ENCODE data around the gene BTN2A1.

Gene BTN2A1

DNA sequence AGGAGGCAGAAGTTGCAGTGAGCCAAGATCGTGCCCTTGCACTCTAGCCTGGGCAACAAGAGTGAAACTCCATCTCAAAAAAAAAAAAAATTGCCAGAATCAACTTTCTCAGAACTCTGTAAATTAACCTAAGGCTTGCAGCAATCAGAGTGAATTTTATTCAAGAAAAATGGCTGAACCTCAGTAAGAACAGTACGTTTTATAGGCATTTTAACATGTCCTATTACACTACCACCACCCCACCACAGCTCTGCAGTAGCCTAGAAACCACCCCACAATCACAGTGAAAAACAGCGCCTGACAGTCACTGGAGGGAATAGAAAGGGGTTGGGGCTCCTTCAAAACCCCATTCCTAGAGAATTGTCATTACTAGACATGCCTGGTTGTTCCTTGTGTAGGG, 26.0 kb downstream of the BTN2A1 start:
- no peaks in the 10 kb centered on the region for H3K36me3 ChIP-seq (replicated peaks; ENCODE audit: low read depth, low read length)
- H3K4me3 ChIP-seq (ENCODE audit: low read length), result no peak overlapping the region
- no peaks in the 10 kb centered on the region for H3K27me3 ChIP-seq (ENCODE audit: low read depth, low read length)
- no peak for TF ChIP-seq EZH2phosphoT487 (IDR thresholded peaks at IDR 0.05; ENCODE audit: low read depth)
- TF ChIP-seq, protein P1, sequence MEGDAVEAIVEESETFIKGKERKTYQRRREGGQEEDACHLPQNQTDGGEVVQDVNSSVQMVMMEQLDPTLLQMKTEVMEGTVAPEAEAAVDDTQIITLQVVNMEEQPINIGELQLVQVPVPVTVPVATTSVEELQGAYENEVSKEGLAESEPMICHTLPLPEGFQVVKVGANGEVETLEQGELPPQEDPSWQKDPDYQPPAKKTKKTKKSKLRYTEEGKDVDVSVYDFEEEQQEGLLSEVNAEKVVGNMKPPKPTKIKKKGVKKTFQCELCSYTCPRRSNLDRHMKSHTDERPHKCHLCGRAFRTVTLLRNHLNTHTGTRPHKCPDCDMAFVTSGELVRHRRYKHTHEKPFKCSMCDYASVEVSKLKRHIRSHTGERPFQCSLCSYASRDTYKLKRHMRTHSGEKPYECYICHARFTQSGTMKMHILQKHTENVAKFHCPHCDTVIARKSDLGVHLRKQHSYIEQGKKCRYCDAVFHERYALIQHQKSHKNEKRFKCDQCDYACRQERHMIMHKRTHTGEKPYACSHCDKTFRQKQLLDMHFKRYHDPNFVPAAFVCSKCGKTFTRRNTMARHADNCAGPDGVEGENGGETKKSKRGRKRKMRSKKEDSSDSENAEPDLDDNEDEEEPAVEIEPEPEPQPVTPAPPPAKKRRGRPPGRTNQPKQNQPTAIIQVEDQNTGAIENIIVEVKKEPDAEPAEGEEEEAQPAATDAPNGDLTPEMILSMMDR (IDR thresholded peaks at IDR 0.05; ENCODE audit: low read depth, low read length), result no peak
- H3K27ac ChIP-seq (ENCODE audit: low read length), result no peak overlapping the region
- no peak overlapping the region for H3K9ac ChIP-seq (ENCODE audit: low read length)
- no peaks in the 10 kb centered on the region for H3K9me3 ChIP-seq (ENCODE audit: insufficient read depth, low read length)
- H3K4me1 ChIP-seq (ENCODE audit: low read length), result peaks cover 5% of the 10 kb centered on the region
- no peaks in the 10 kb centered on the region for H3K79me2 ChIP-seq (ENCODE audit: low read length)
- no peaks in the 10 kb centered on the region for H4K20me1 ChIP-seq (ENCODE audit: insufficient read depth, low read length)
- H3K4me2 ChIP-seq (ENCODE audit: low read length), result no peak overlapping the region
- H2AFZ ChIP-seq (ENCODE audit: low read depth, low read length), result no peak overlapping the region

DNA sequence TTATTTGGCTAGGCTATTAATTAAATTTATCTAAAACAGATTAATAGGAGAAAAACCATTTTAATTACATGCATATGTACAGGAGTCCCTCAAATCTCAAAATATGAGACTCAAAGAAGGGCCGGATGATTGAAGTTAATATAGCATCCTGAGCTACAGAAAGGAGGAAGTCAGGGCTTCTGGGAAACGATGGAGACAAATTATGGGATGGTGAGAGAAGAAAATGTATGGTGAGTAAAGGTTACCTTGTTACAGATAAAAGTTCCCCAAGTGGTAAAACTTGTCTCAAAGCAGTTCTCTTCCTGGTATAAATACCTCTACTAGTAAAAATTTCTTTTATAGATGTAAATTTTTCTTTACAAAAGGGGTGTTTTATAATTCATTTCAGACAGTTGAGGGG, 26.4 kb downstream of the BTN2A1 start:
- H2AFZ ChIP-seq (ENCODE audit: low read depth, low read length), result no peak overlapping the region
- no peaks in the 10 kb centered on the region for H4K20me1 ChIP-seq (ENCODE audit: insufficient read depth, low read length)
- H3K79me2 ChIP-seq (ENCODE audit: low read length), result no peaks in the 10 kb centered on the region
- no peak overlapping the region for H3K27ac ChIP-seq (ENCODE audit: low read length)
- no peaks in the 10 kb centered on the region for H3K9me3 ChIP-seq (ENCODE audit: insufficient read depth, low read length)
- H3K27me3 ChIP-seq (ENCODE audit: low read depth, low read length), result no peaks in the 10 kb centered on the region
- TF ChIP-seq EZH2phosphoT487 (IDR thresholded peaks at IDR 0.05; ENCODE audit: low read depth), result no peak
- TF ChIP-seq, protein P1 (IDR thresholded peaks at IDR 0.05; ENCODE audit: low read depth, low read length), result no peak
- H3K36me3 ChIP-seq (replicated peaks; ENCODE audit: low read depth, low read length), result no peaks in the 10 kb centered on the region
- H3K4me1 ChIP-seq (ENCODE audit: low read length), result peaks cover under 1% of the 10 kb centered on the region
- no peak overlapping the region for H3K9ac ChIP-seq (ENCODE audit: low read length)
- no peak overlapping the region for H3K4me2 ChIP-seq (ENCODE audit: low read length)
- H3K4me3 ChIP-seq (ENCODE audit: low read length), result no peak overlapping the region

DNA sequence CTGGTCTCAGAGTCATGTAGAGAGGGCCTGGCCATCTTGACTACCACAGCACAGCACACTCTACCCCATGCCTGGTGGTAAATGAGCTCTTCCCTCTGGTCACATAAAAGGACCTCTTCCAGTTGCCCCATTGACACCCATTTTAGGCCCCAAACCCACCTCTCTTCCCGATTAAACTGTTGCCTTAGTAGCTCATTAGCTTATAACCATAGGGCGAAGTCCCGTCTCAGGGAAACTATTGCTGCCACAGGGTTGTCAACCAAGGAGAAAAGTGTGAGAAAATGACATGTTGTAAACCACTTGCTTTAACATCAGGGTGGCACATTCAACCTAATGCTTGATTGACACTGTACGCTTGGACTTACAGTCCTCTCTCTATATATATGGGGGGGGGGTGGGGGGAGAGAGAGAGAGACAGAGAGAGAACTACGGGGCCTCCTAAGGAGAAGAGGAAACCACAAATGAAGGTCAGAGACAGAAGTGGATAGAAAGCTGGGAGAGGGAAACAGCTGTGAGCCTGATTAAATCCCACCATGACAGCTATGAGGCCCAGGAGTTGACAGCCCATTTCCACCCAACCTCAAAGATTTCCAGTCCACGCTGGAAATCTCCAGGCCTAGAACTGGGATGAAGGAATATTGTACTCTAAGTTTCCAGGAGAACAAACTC, 27.5 kb downstream of the BTN2A1 start:
- Histone ChIP-seq H4K20me1 (ENCODE audit: insufficient read depth, low read length) (no peaks in the 10 kb centered on the region), H3K27ac (ENCODE audit: low read length) (no peak overlapping the region), H3K9ac (ENCODE audit: low read length) (no peak overlapping the region), H2AFZ (ENCODE audit: low read depth, low read length) (no peak overlapping the region), H3K4me1 (ENCODE audit: low read length) (no peaks in the 10 kb centered on the region), H3K9me3 (ENCODE audit: insufficient read depth, low read length) (no peaks in the 10 kb centered on the region), H3K4me2 (ENCODE audit: low read length) (no peak overlapping the region), H3K27me3 (ENCODE audit: low read depth, low read length) (no peaks in the 10 kb centered on the region), H3K36me3 (replicated peaks; ENCODE audit: low read depth, low read length) (no peaks in the 10 kb centered on the region), H3K79me2 (ENCODE audit: low read length) (no peaks in the 10 kb centered on the region), H3K4me3 (ENCODE audit: low read length) (no peak overlapping the region)
- no peak for TF ChIP-seq EZH2phosphoT487 (IDR thresholded peaks at IDR 0.05; ENCODE audit: low read depth)
- TF ChIP-seq, protein P1 (IDR thresholded peaks at IDR 0.05; ENCODE audit: low read depth, low read length), result no peak

GRCh38 chr6:26486358-26486757, 28.6 kb downstream of the BTN2A1 start:
- TF ChIP-seq, protein P1 (IDR thresholded peaks at IDR 0.05; ENCODE audit: low read depth, low read length), result no peak
- TF ChIP-seq EZH2phosphoT487 (IDR thresholded peaks at IDR 0.05; ENCODE audit: low read depth), result no peak
- Histone ChIP-seq H3K79me2 (ENCODE audit: low read length) (no peaks in the 10 kb centered on the region), H3K4me2 (ENCODE audit: low read length) (no peak overlapping the region), H3K9ac (ENCODE audit: low read length) (no peak overlapping the region), H3K36me3 (replicated peaks; ENCODE audit: low read depth, low read length) (no peaks in the 10 kb centered on the region), H2AFZ (ENCODE audit: low read depth, low read length) (no peak overlapping the region), H3K4me3 (ENCODE audit: low read length) (no peak overlapping the region), H3K27ac (ENCODE audit: low read length) (no peak overlapping the region), H3K9me3 (ENCODE audit: insufficient read depth, low read length) (no peaks in the 10 kb centered on the region), H4K20me1 (ENCODE audit: insufficient read depth, low read length) (no peaks in the 10 kb centered on the region), H3K27me3 (ENCODE audit: low read depth, low read length) (no peaks in the 10 kb centered on the region), H3K4me1 (ENCODE audit: low read length) (no peaks in the 10 kb centered on the region)
